T-helper 1 cell treated with Interleukin-12 subunit alpha and Interleukin-12 subunit beta and Interleukin-4 antibody, amounts not matched to agents 30 μg/mL and 1 μg/mL, for 36 hours (primary cell): ENCODE results near the gene RELL1.

ENCODE experiments used
- H3K27ac Mint-ChIP-seq: one replicate; pipeline ENCODE4 v1.8.0; 2021; ENCODE audit warnings: mild to moderate bottlenecking, mixed read lengths
- H3K27me3 Mint-ChIP-seq: one replicate; pipeline ENCODE4 v1.8.0; 2021; ENCODE audit warnings: low read depth, mixed read lengths
- H3K36me3 Mint-ChIP-seq: one replicate; pipeline ENCODE4 v1.8.0; 2021; ENCODE audit warnings: low read depth, mixed read lengths
- H3K4me1 Mint-ChIP-seq: one replicate; pipeline ENCODE4 v1.8.0; 2021; ENCODE audit warnings: low read depth, mixed read lengths
- H3K4me3 Mint-ChIP-seq: one replicate; pipeline ENCODE4 v1.8.0; 2021; ENCODE audit warnings: mild to moderate bottlenecking, moderate library complexity, mixed read lengths
- H3K9me3 Mint-ChIP-seq: one replicate; pipeline ENCODE4 v1.8.0; 2021; ENCODE audit warnings: mixed read lengths

The RELL1 gene

DNA sequence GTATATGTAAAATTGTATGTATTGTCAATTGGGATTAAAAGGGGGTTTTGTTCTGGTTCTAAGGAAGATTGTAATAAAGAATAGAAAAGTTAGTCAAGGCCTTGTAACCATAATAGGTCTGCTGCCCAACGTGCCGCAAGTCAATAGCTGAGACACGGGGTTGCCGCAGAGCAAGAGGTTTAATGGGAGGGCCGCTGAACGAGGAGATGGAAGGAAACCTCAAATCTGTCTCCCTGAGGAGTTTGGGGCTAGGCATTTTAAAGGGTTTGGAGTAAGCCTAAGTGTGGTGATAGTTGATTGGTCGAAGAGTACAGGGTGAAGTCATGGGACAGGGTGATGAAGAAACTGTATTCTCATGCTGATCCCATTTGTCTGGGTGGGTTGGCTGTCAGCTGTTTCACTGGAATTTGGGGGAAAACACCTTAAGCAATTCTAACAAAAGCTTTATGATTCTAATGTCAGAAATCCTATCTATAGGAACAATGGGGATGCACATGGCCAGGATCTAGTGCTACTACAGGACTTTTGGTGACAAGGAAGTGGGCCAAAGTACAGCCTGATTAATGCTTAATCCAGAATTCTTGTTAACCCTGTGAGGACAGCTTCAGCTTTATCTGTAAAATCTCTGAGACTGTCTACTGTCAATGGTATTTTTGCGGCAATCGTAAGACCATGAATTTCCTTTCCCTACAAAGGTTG, 86.9 kb downstream of the RELL1 start:
- no peaks in the 10 kb centered on the region for H3K36me3 Mint-ChIP-seq
- H3K27me3 Mint-ChIP-seq: no peaks in the 10 kb centered on the region
- peaks cover 22% of the 10 kb centered on the region for H3K4me1 Mint-ChIP-seq
- H3K27ac Mint-ChIP-seq: peak overlapping the region; percentile 0
- no peak overlapping the region for H3K4me3 Mint-ChIP-seq
- no peaks in the 10 kb centered on the region for H3K9me3 Mint-ChIP-seq

DNA sequence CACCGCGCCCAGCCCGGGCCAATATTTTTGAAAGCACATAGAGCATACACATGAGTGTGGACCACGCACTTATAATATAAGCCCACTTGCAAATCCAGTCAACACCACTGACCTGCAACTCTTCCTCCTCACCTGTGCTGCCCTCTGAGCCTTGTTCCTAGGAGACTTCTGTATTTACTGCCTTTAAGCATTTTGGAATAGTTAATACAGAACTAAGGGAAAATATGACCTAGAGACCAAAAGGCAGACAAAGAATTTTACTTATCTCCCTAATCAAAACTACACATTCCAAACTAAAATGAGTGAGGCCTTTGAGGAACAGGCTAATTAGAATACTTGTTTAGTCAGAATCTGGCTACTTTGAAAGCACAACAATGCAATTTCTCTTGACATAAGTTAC, 89.1 kb downstream of the RELL1 start:
- Mint-ChIP-seq H3K9me3 (no peaks in the 10 kb centered on the region), H3K27me3 (no peaks in the 10 kb centered on the region), H3K4me1 (peaks cover 13% of the 10 kb centered on the region), H3K27ac (no peak overlapping the region), H3K4me3 (no peak overlapping the region), H3K36me3 (no peaks in the 10 kb centered on the region)

GRCh38 chr4:37595875-37596680, 90.1 kb downstream of the RELL1 start:
- Mint-ChIP-seq H3K4me1 (peaks cover 11% of the 10 kb centered on the region), H3K27ac (no peak overlapping the region), H3K4me3 (no peak overlapping the region), H3K27me3 (no peaks in the 10 kb centered on the region), H3K9me3 (no peaks in the 10 kb centered on the region), H3K36me3 (no peaks in the 10 kb centered on the region)

GRCh38 chr4:37594099-37594498, 92.1 kb downstream of the RELL1 start:
- no peak overlapping the region for H3K27ac Mint-ChIP-seq
- peaks cover 9% of the 10 kb centered on the region for H3K4me1 Mint-ChIP-seq
- H3K36me3 Mint-ChIP-seq: no peaks in the 10 kb centered on the region
- H3K4me3 Mint-ChIP-seq: no peak overlapping the region
- no peaks in the 10 kb centered on the region for H3K27me3 Mint-ChIP-seq
- H3K9me3 Mint-ChIP-seq: no peaks in the 10 kb centered on the region

GRCh38 chr4:37591349-37591748, 94.8 kb downstream of the RELL1 start:
- no peaks in the 10 kb centered on the region for H3K36me3 Mint-ChIP-seq
- H3K4me1 Mint-ChIP-seq: peaks cover 1% of the 10 kb centered on the region
- H3K9me3 Mint-ChIP-seq: no peaks in the 10 kb centered on the region
- H3K27ac Mint-ChIP-seq: no peak overlapping the region
- no peaks in the 10 kb centered on the region for H3K27me3 Mint-ChIP-seq
- H3K4me3 Mint-ChIP-seq: no peak overlapping the region

DNA sequence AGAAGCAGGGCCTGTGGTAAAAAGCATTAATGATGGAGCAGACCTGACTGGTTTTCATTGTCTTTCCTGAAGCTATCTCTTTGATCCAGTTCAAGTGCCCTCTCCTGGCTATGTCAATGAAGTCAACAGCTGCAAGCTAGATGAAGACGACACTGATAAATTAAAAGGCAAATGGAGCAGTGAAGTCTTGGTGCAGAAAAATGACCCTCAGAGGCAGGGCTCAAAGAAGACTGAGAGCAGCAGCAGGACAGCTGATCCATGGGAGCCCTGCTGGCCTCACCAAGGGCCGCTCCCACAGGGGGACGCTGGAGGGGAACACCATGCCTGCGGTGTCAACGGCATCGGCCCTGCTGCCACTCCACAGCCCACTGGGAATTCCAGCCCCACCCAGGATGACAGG, 96.2 kb downstream of the RELL1 start:
- H3K36me3 Mint-ChIP-seq: no peaks in the 10 kb centered on the region
- H3K27ac Mint-ChIP-seq: no peak overlapping the region
- no peaks in the 10 kb centered on the region for H3K27me3 Mint-ChIP-seq
- H3K4me3 Mint-ChIP-seq: no peak overlapping the region
- peaks cover 1% of the 10 kb centered on the region for H3K4me1 Mint-ChIP-seq
- no peaks in the 10 kb centered on the region for H3K9me3 Mint-ChIP-seq

DNA sequence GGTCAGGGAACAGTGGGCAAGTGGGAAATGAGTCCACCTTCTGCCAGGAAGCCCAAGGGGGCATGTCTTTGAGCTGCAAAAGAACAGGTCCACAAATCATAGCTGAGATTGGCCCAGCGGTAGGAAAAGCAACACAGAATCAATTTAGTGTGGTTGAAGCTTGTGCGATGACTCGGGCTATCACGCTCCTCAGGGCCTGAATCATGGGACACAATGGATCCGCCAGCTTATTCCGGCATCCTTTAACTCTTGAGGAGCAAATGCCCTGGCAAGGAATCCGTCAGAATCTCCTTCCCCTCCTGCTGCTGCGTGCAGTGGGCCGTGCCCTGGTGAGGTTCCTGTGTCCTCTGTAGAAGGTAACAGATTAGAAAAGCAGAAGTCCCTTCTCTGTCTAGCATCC, 98.0 kb downstream of the RELL1 start:
- Mint-ChIP-seq H3K9me3 (no peaks in the 10 kb centered on the region), H3K27me3 (peaks cover 15% of the 10 kb centered on the region), H3K4me3 (no peak overlapping the region), H3K4me1 (peaks cover 8% of the 10 kb centered on the region), H3K27ac (no peak overlapping the region), H3K36me3 (peaks cover 2% of the 10 kb centered on the region)

DNA sequence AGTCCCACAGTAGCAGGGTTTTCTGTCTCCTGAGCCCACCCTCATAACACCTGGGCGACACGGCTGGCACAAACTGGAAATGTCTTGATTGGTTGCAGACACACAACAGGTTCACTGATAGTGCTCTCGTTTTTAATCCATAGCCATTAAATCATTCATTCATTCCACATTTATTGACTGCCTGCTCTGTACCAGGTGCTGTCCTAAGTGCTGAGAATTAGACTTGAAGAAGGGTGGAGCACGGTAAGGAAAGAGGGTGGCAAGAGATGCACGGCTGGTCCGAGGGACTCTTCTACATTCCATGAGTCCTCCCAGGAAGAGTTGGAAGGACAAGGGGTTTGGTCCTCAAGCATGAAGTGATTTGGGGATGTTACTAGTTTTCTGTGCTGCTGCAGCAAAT, 100.0 kb downstream of the RELL1 start:
- H3K36me3 Mint-ChIP-seq: peaks cover 2% of the 10 kb centered on the region
- H3K4me3 Mint-ChIP-seq: no peak overlapping the region
- peaks cover 15% of the 10 kb centered on the region for H3K27me3 Mint-ChIP-seq
- H3K9me3 Mint-ChIP-seq: peaks cover 13% of the 10 kb centered on the region
- no peak overlapping the region for H3K27ac Mint-ChIP-seq
- peaks cover 8% of the 10 kb centered on the region for H3K4me1 Mint-ChIP-seq

- peaks cover 23% of the 10 kb centered on the region for H3K27me3 Mint-ChIP-seq
- peaks cover 22% of the 10 kb centered on the region for H3K9me3 Mint-ChIP-seq
- H3K36me3 Mint-ChIP-seq: peaks cover 2% of the 10 kb centered on the region
- H3K27ac Mint-ChIP-seq: no peak overlapping the region
- H3K4me1 Mint-ChIP-seq: peaks cover 8% of the 10 kb centered on the region
- H3K4me3 Mint-ChIP-seq: no peak overlapping the region
These were observed 101.6 kb downstream of the RELL1 start for GRCh38 chr4:37584493-37585060.

GRCh38 chr4:37584071-37584470, 102.1 kb downstream of the RELL1 start:
- Mint-ChIP-seq H3K36me3 (peaks cover 2% of the 10 kb centered on the region), H3K4me1 (peaks cover 8% of the 10 kb centered on the region), H3K9me3 (peaks cover 27% of the 10 kb centered on the region), H3K27me3 (peaks cover 28% of the 10 kb centered on the region), H3K4me3 (no peak overlapping the region), H3K27ac (no peak overlapping the region)

GRCh38 chr4:37573566-37573965, 112.6 kb downstream of the RELL1 start:
- H3K4me3 Mint-ChIP-seq: no peak overlapping the region
- H3K36me3 Mint-ChIP-seq: no peaks in the 10 kb centered on the region
- peaks cover 19% of the 10 kb centered on the region for H3K27me3 Mint-ChIP-seq
- no peak overlapping the region for H3K27ac Mint-ChIP-seq
- H3K4me1 Mint-ChIP-seq: no peaks in the 10 kb centered on the region
- peaks cover 11% of the 10 kb centered on the region for H3K9me3 Mint-ChIP-seq

GRCh38 chr4:37568489-37568888, 117.7 kb downstream of the RELL1 start:
- Mint-ChIP-seq H3K4me3 (no peak overlapping the region), H3K9me3 (no peaks in the 10 kb centered on the region), H3K27me3 (no peaks in the 10 kb centered on the region), H3K36me3 (no peaks in the 10 kb centered on the region), H3K27ac (no peak overlapping the region), H3K4me1 (no peaks in the 10 kb centered on the region)

DNA sequence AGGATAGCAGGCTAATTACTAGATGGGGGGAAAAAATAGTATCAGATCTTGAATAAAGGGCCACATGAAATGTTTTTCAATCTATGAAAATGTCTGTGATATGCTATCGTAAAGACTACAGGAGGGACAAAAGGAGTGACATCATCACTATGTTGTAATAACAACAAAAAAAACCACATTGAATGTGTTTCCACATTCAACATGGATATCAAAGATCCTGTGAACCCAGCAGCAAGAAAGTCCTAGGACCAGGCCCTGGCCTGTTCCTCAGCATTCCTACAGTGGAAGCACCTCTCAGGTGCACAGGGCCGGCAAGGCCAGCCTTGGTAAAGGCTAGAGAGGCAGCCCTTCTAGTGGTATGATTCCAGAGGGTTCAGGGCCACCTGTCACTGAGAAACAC, 118.3 kb downstream of the RELL1 start:
- H3K4me3 Mint-ChIP-seq: no peak overlapping the region
- no peaks in the 10 kb centered on the region for H3K27me3 Mint-ChIP-seq
- no peaks in the 10 kb centered on the region for H3K4me1 Mint-ChIP-seq
- no peaks in the 10 kb centered on the region for H3K9me3 Mint-ChIP-seq
- no peak overlapping the region for H3K27ac Mint-ChIP-seq
- H3K36me3 Mint-ChIP-seq: no peaks in the 10 kb centered on the region

DNA sequence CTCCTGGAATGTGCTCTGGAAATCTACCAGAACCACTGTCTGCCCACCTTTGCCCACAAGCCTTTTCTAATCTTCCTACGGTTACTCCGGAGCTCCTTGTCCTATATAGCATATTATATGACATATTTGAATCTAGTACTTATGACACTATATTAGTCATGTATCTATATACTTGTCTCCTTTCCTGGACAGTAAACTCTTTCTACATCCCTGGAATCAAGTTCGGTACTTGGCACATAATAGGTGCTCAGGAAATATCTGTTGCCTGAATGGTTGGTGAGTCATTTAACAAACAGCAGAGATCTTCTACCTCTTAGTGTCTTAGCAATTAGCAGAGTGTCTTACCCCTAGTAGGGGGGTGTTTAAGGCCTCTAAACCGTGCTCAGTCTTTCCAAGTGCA, 123.6 kb downstream of the RELL1 start:
- no peak overlapping the region for H3K27ac Mint-ChIP-seq
- H3K4me1 Mint-ChIP-seq: no peaks in the 10 kb centered on the region
- no peak overlapping the region for H3K4me3 Mint-ChIP-seq
- no peaks in the 10 kb centered on the region for H3K27me3 Mint-ChIP-seq
- no peaks in the 10 kb centered on the region for H3K36me3 Mint-ChIP-seq
- peaks cover 6% of the 10 kb centered on the region for H3K9me3 Mint-ChIP-seq

GRCh38 chr4:37561803-37562207, 124.4 kb downstream of the RELL1 start:
- Mint-ChIP-seq H3K4me1 (no peaks in the 10 kb centered on the region), H3K4me3 (no peak overlapping the region), H3K27me3 (no peaks in the 10 kb centered on the region), H3K36me3 (no peaks in the 10 kb centered on the region), H3K9me3 (peaks cover 6% of the 10 kb centered on the region), H3K27ac (no peak overlapping the region)
